ENCODE results near the gene EHBP1L1. TPM values are rescaled to one million over a fixed set of nuclear protein-coding genes. Genes with fewer than 3 reads are reported as not detected.

Gene EHBP1L1
- polyA plus RNA-seq, 4 donors, result 36.1 to 131 (median 62.4) TPM

- Histone ChIP-seq H3K4me1 (ENCODE audit: control insufficient read depth in 3 of 3, insufficient read depth in 2 of 3, low read depth in 1 of 3, low read length in 2 of 3) (peaks cover 0 to 54% (median 0%) of the 10 kb centered on the region in 3 donors), H3K36me3 (ENCODE audit: control insufficient read depth in 3 of 3, insufficient read depth in 2 of 3, low read depth in 1 of 3, low read length in 3 of 3) (peaks cover 0 to 57% (median 2%) of the 10 kb centered on the region in 3 donors), H3K27ac (ENCODE audit: low read depth in 1 of 3, low read length in 2 of 3) (peak overlapping the region; percentile 29 to 93 (median 76)), H3K27me3 (ENCODE audit: control insufficient read depth in 3 of 3, insufficient read depth in 3 of 3, low read length in 3 of 3) (no peaks in the 10 kb centered on the region), H3K4me3 (ENCODE audit: low read depth in 1 of 3, low read length in 3 of 3) (peak overlapping the region in 1 of 3 donors; percentile 6), H3K9me3 (ENCODE audit: control insufficient read depth in 2 of 2, insufficient read depth in 1 of 2, low read depth in 1 of 2, low read length in 1 of 2) (no peaks in the 10 kb centered on the region)
- WGBS, 3 donors, result 7 to 38% (median 31%) methylated on average over 17 of the region's 17 CpGs
- no peak for FAIRE-seq
- DNase-seq, result peak; percentile 89 to 92
These were observed 24.1 kb upstream of the EHBP1L1 start for GRCh38 chr11:65551572-65552387.

GRCh38 chr11:65552388-65552951, 23.4 kb upstream of the EHBP1L1 start:
- no peak overlapping the region for H3K4me3 ChIP-seq (ENCODE audit: low read depth in 1 of 3, low read length in 3 of 3)
- no peaks in the 10 kb centered on the region for H3K27me3 ChIP-seq (ENCODE audit: control insufficient read depth in 3 of 3, insufficient read depth in 3 of 3, low read length in 3 of 3)
- no peaks in the 10 kb centered on the region for H3K9me3 ChIP-seq (ENCODE audit: control insufficient read depth in 2 of 2, insufficient read depth in 1 of 2, low read depth in 1 of 2, low read length in 1 of 2)
- H3K27ac ChIP-seq (ENCODE audit: low read depth in 1 of 3, low read length in 2 of 3), result peak overlapping the region in 1 of 3 donors; percentile 9
- H3K4me1 ChIP-seq (ENCODE audit: control insufficient read depth in 3 of 3, insufficient read depth in 2 of 3, low read depth in 1 of 3, low read length in 2 of 3), result peaks cover 0 to 59% (median 0%) of the 10 kb centered on the region in 3 donors
- DNase-seq (peak; percentile 53 to 63), FAIRE-seq (no peak)
- WGBS, 3 donors, result 36 to 68% (median 51%) methylated on average over 9 of the region's 9 CpGs
- peaks cover 0 to 52% (median under 1%) of the 10 kb centered on the region in 3 donors for H3K36me3 ChIP-seq (ENCODE audit: control insufficient read depth in 3 of 3, insufficient read depth in 2 of 3, low read depth in 1 of 3, low read length in 3 of 3)

GRCh38 chr11:65553301-65554001, 22.4 kb upstream of the EHBP1L1 start:
- Histone ChIP-seq H3K36me3 (ENCODE audit: control insufficient read depth in 3 of 3, insufficient read depth in 2 of 3, low read depth in 1 of 3, low read length in 3 of 3) (peaks cover 0 to 42% (median 0%) of the 10 kb centered on the region in 3 donors), H3K27me3 (ENCODE audit: control insufficient read depth in 3 of 3, insufficient read depth in 3 of 3, low read length in 3 of 3) (no peaks in the 10 kb centered on the region), H3K4me3 (ENCODE audit: low read depth in 1 of 3, low read length in 3 of 3) (no peak overlapping the region), H3K27ac (ENCODE audit: low read depth in 1 of 3, low read length in 2 of 3) (peak overlapping the region in 1 of 3 donors; percentile 23), H3K9me3 (ENCODE audit: control insufficient read depth in 2 of 2, insufficient read depth in 1 of 2, low read depth in 1 of 2, low read length in 1 of 2) (no peaks in the 10 kb centered on the region), H3K4me1 (ENCODE audit: control insufficient read depth in 3 of 3, insufficient read depth in 2 of 3, low read depth in 1 of 3, low read length in 2 of 3) (peaks cover 0 to 60% (median 0%) of the 10 kb centered on the region in 3 donors)
- FAIRE-seq, result no peak
- WGBS, 3 donors, result 58 to 68% (median 60%) methylated on average over 23 to 37 of the region's 37 CpGs
- DNase-seq, result peak in 1 of 2 donors; percentile 39

GRCh38 chr11:65554057-65554818, 21.6 kb upstream of the EHBP1L1 start:
- Histone ChIP-seq H3K9me3 (ENCODE audit: control insufficient read depth in 2 of 2, insufficient read depth in 1 of 2, low read depth in 1 of 2, low read length in 1 of 2) (no peaks in the 10 kb centered on the region), H3K4me1 (ENCODE audit: control insufficient read depth in 3 of 3, insufficient read depth in 2 of 3, low read depth in 1 of 3, low read length in 2 of 3) (peaks cover 0 to 67% (median 0%) of the 10 kb centered on the region in 3 donors), H3K27ac (ENCODE audit: low read depth in 1 of 3, low read length in 2 of 3) (no peak overlapping the region), H3K4me3 (ENCODE audit: low read depth in 1 of 3, low read length in 3 of 3) (no peak overlapping the region), H3K27me3 (ENCODE audit: control insufficient read depth in 3 of 3, insufficient read depth in 3 of 3, low read length in 3 of 3) (no peaks in the 10 kb centered on the region), H3K36me3 (ENCODE audit: control insufficient read depth in 3 of 3, insufficient read depth in 2 of 3, low read depth in 1 of 3, low read length in 3 of 3) (peaks cover 0 to 36% (median 0%) of the 10 kb centered on the region in 3 donors)
- 83 to 92% (median 85%) methylated on average over 22 to 27 of the region's 27 CpGs for WGBS, 3 donors
- FAIRE-seq, result no peak
- no peak for DNase-seq

- DNase-seq (no peak), FAIRE-seq (no peak)
- peak overlapping the region in 1 of 3 donors; percentile 56 for H3K27ac ChIP-seq (ENCODE audit: low read depth in 1 of 3, low read length in 2 of 3)
- peaks cover 0 to 34% (median 0%) of the 10 kb centered on the region in 3 donors for H3K36me3 ChIP-seq (ENCODE audit: control insufficient read depth in 3 of 3, insufficient read depth in 2 of 3, low read depth in 1 of 3, low read length in 3 of 3)
- H3K4me3 ChIP-seq (ENCODE audit: low read depth in 1 of 3, low read length in 3 of 3), result no peak overlapping the region
- H3K4me1 ChIP-seq (ENCODE audit: control insufficient read depth in 3 of 3, insufficient read depth in 2 of 3, low read depth in 1 of 3, low read length in 2 of 3), result peaks cover 0 to 74% (median 0%) of the 10 kb centered on the region in 3 donors
- H3K27me3 ChIP-seq (ENCODE audit: control insufficient read depth in 3 of 3, insufficient read depth in 3 of 3, low read length in 3 of 3), result no peaks in the 10 kb centered on the region
- no peaks in the 10 kb centered on the region for H3K9me3 ChIP-seq (ENCODE audit: control insufficient read depth in 2 of 2, insufficient read depth in 1 of 2, low read depth in 1 of 2, low read length in 1 of 2)
- WGBS, 3 donors, result 76 to 86% (median 84%) methylated on average over 4 of the region's 4 CpGs
These were observed 20.9 kb upstream of the EHBP1L1 start for GRCh38 chr11:65554842-65555430.

GRCh38 chr11:65555693-65556231, 20.1 kb upstream of the EHBP1L1 start:
- Histone ChIP-seq H3K36me3 (ENCODE audit: control insufficient read depth in 3 of 3, insufficient read depth in 2 of 3, low read depth in 1 of 3, low read length in 3 of 3) (peaks cover 0 to 34% (median 0%) of the 10 kb centered on the region in 3 donors), H3K9me3 (ENCODE audit: control insufficient read depth in 2 of 2, insufficient read depth in 1 of 2, low read depth in 1 of 2, low read length in 1 of 2) (no peaks in the 10 kb centered on the region), H3K27ac (ENCODE audit: low read depth in 1 of 3, low read length in 2 of 3) (peak overlapping the region in 2 of 3 donors; percentile 22 to 56), H3K27me3 (ENCODE audit: control insufficient read depth in 3 of 3, insufficient read depth in 3 of 3, low read length in 3 of 3) (no peaks in the 10 kb centered on the region), H3K4me1 (ENCODE audit: control insufficient read depth in 3 of 3, insufficient read depth in 2 of 3, low read depth in 1 of 3, low read length in 2 of 3) (peaks cover 0 to 79% (median 0%) of the 10 kb centered on the region in 3 donors), H3K4me3 (ENCODE audit: low read depth in 1 of 3, low read length in 3 of 3) (no peak overlapping the region)
- DNase-seq (peak in 1 of 2 donors; percentile 80), FAIRE-seq (no peak)
- WGBS, 3 donors, result 47 to 69% (median 50%) methylated on average over 5 to 6 of the region's 6 CpGs

- H3K9me3 ChIP-seq (ENCODE audit: control insufficient read depth in 2 of 2, insufficient read depth in 1 of 2, low read depth in 1 of 2, low read length in 1 of 2), result no peaks in the 10 kb centered on the region
- no peaks in the 10 kb centered on the region for H3K27me3 ChIP-seq (ENCODE audit: control insufficient read depth in 3 of 3, insufficient read depth in 3 of 3, low read length in 3 of 3)
- H3K4me1 ChIP-seq (ENCODE audit: control insufficient read depth in 3 of 3, insufficient read depth in 2 of 3, low read depth in 1 of 3, low read length in 2 of 3), result peaks cover 0 to 77% (median 0%) of the 10 kb centered on the region in 3 donors
- FAIRE-seq (no peak), DNase-seq (no peak)
- H3K27ac ChIP-seq (ENCODE audit: low read depth in 1 of 3, low read length in 2 of 3), result peak overlapping the region in 2 of 3 donors; percentile 43 to 83
- peaks cover 0 to 33% (median 0%) of the 10 kb centered on the region in 3 donors for H3K36me3 ChIP-seq (ENCODE audit: control insufficient read depth in 3 of 3, insufficient read depth in 2 of 3, low read depth in 1 of 3, low read length in 3 of 3)
- 71 to 78% (median 77%) methylated on average over 12 of the region's 12 CpGs for WGBS, 3 donors
- peak overlapping the region in 1 of 3 donors; percentile 52 for H3K4me3 ChIP-seq (ENCODE audit: low read depth in 1 of 3, low read length in 3 of 3)
These were observed 19.2 kb upstream of the EHBP1L1 start for GRCh38 chr11:65556470-65557279.
